ENCODE measurements around the gene LIN9.

DNA sequence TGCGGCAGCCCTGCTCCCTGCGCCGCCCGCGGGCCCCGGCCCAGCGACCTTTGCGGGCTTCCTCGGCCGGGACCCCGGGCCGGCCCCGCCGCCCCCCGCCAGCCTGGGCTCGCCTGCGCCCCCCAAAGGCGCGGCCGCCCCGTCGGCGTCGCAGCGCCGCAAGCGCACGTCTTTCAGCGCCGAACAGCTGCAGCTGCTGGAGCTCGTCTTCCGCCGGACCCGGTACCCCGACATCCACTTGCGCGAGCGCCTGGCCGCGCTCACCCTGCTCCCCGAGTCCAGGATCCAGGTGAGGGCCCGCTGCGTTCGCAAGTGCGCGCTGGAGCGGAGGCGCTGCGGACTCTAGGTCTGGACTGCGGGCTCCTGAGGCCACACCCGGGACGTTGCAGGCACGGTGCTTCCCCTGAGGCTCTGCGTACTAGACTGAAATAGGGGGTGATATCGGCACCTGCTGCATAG is 85.1 kb downstream of the LIN9 start:
- TF ChIP-seq EZH2 (IDR thresholded peaks at IDR 0.05; ENCODE audit: insufficient read depth, poor library complexity, severe bottlenecking): no peak
- no peak for TF ChIP-seq EZH2phosphoT487 (IDR thresholded peaks at IDR 0.05; ENCODE audit: insufficient read depth, low read depth)
